B cell (primary cell): ENCODE data around the gene ZNF766. TPM values are rescaled to one million over a fixed set of nuclear protein-coding genes. Genes with fewer than 3 reads are reported as not detected.

Source experiments
- ATAC-seq: fragments of 200-7000 bp; cut with Tn5 transposase; one replicate; pipeline ENCODE4 v1.10.0; 2021; ENCODE audit warnings: low read depth, mild to moderate bottlenecking, moderate number of reproducible peaks, moderate library complexity
- CTCF ChIA-PET: fragments of 350-600 bp; sonication (Branson Sonifier 250); formaldehyde crosslinking; loops from one replicate; lab custom pipeline; 2021; ENCODE audit warnings: antibody characterized with exemption, inconsistent platforms; lab: Charles Lee
- POLR2A ChIA-PET: fragments of 350-600 bp; sonication (Branson Sonifier 250); formaldehyde crosslinking; loops from one replicate; lab custom pipeline; 2021; ENCODE audit warnings: antibody characterized with exemption; lab: Charles Lee
- DNase-seq: peaks from one replicate; pipeline ENCODE4 v3.0.0; 2013
- H2AFZ ChIP-seq: 2 replicates; pipeline ENCODE4 v1.6.1; 2012; ENCODE audit warnings: mild to moderate bottlenecking, low read depth, low read length; ENCODE audit not compliant: insufficient read depth, poor library complexity, severe bottlenecking
- H3K27ac ChIP-seq, 2 donors: 1 replicate in 1 of 2; 2 replicates in 1 of 2; pipeline ENCODE4 v1.5.1; 2012 to 2013; ENCODE audit warnings: low read length in 2 of 2, mild to moderate bottlenecking in 2 of 2, moderate library complexity in 1 of 2
- H3K27me3 ChIP-seq, 4 experiments: fragments of 200-600 bp in 1 of 4; sonication (generic) in 1 of 4; replicated peaks in 1 of 4; 1 replicate in 2 of 4; 2 replicates in 2 of 4; pipeline versions ENCODE4 v1.6.1 to v1.7.0; 2013 to 2016; ENCODE audit warnings: low read length in 3 of 4, mild to moderate bottlenecking in 2 of 4, mixed read lengths in 1 of 4, moderate library complexity in 1 of 4; ENCODE audit not compliant: insufficient read depth in 4 of 4, control insufficient read depth in 3 of 4; ENCODE audit errors: control extremely low read depth in 1 of 4
- H3K36me3 ChIP-seq, 2 experiments: replicated peaks in 1 of 2; 1 replicate in 1 of 2; 2 replicates in 1 of 2; pipeline versions ENCODE4 v1.6.1 to v1.7.1; 2013; ENCODE audit warnings: low read length in 1 of 2; ENCODE audit not compliant: insufficient read depth in 2 of 2, control insufficient read depth in 1 of 2; ENCODE audit errors: control extremely low read depth in 1 of 2, extremely low read depth in 1 of 2
- H3K4me1 ChIP-seq, 2 donors: fragments of 200-600 bp in 1 of 2; sonication (generic) in 1 of 2; 1 replicate in 1 of 2; 2 replicates in 1 of 2; pipeline versions ENCODE4 v1.5.1 to v1.6.1; 2013 to 2017; ENCODE audit warnings: low read length in 2 of 2; ENCODE audit not compliant: control insufficient read depth in 2 of 2, insufficient read depth in 2 of 2
- H3K4me2 ChIP-seq: replicated peaks from 2 replicates; pipeline ENCODE3; 2012; ENCODE audit warnings: mild to moderate bottlenecking, low read depth, low read length; ENCODE audit not compliant: poor library complexity, severe bottlenecking
- H3K4me3 ChIP-seq, 5 experiments: fragments of 200-600 bp in 1 of 5; sonication (generic) in 1 of 5; 1 replicate in 3 of 5; 2 replicates in 2 of 5; pipeline versions ENCODE4 v1.5.1 to v1.7.0; 2011 to 2016; ENCODE audit warnings: low read length in 4 of 5, mild to moderate bottlenecking in 4 of 5, low read depth in 2 of 5, control low read depth in 1 of 5, moderate library complexity in 1 of 5; ENCODE audit not compliant: insufficient read depth in 1 of 5; ENCODE audit errors: control extremely low read depth in 1 of 5, extremely low read depth in 1 of 5
- H3K79me2 ChIP-seq: fragments of 200-600 bp; sonication (generic); one replicate; pipeline ENCODE4 v1.6.0; 2016; ENCODE audit warnings: low read length; ENCODE audit not compliant: control insufficient read depth, insufficient read depth
- H3K9ac ChIP-seq: fragments of 200-600 bp; sonication (generic); 2 replicates; pipeline ENCODE4 v1.6.1; 2017; ENCODE audit warnings: mild to moderate bottlenecking, low read length, moderate library complexity
- H3K9me3 ChIP-seq, 3 donors: one replicate each; pipeline versions ENCODE4 v1.6.1 to v1.7.1; 2013; ENCODE audit warnings: low read length in 2 of 3; ENCODE audit not compliant: control insufficient read depth in 2 of 3, insufficient read depth in 1 of 3; ENCODE audit errors: control extremely low read depth in 1 of 3
- H4K20me1 ChIP-seq: 2 replicates; pipeline ENCODE4 v1.6.0; 2012; ENCODE audit warnings: mild to moderate bottlenecking, low read length; ENCODE audit not compliant: insufficient read depth, control insufficient read depth, poor library complexity, severe bottlenecking
- H3K27ac Mint-ChIP-seq: one replicate; pipeline ENCODE4 v1.8.0; 2021; ENCODE audit warnings: mixed read lengths
- H3K27me3 Mint-ChIP-seq: one replicate; pipeline ENCODE4 v1.8.0; 2021; ENCODE audit warnings: mixed read lengths
- H3K4me1 Mint-ChIP-seq: one replicate; pipeline ENCODE4 v1.8.0; 2021; ENCODE audit warnings: mixed read lengths
- H3K4me3 Mint-ChIP-seq: one replicate; pipeline ENCODE4 v1.8.0; 2021; ENCODE audit warnings: mixed read lengths
- H3K9me3 Mint-ChIP-seq: one replicate; pipeline ENCODE4 v1.8.0; 2022; ENCODE audit warnings: mixed read lengths; ENCODE audit not compliant: insufficient read depth
- EZH2 ChIP-seq: IDR thresholded peaks from 2 replicates; pipeline ENCODE4 v1.6.1; 2012; ENCODE audit warnings: borderline replicate concordance, low read depth, mild to moderate bottlenecking, moderate library complexity, low read length; ENCODE audit not compliant: insufficient read depth, poor library complexity, severe bottlenecking
- WGBS: methylation state at CpG from one replicate; pipeline ENCODE4 v1.1.5; 2013; ENCODE audit warnings: missing lambda C conversion rate; ENCODE audit not compliant: insufficient coverage; 5-methylcytosine and 5-hydroxymethylcytosine counted together
- intact Hi-C: fragments of 100-400 bp; cut with micrococcal nuclease; formaldehyde crosslinking; loops from one replicate; pipeline ENCODE4 v1.10.0; 2022
- polyA plus RNA-seq: library from polyadenylated mRNA; depleted of rRNA; stranded (reverse); fragments of >200 nt; gene quantifications from 2 replicates; pipeline ENCODE4 v1.2.3, GENCODE V29; 2012
- total RNA-seq, 2 donors: library from RNA; stranded (reverse); fragments of 120-200 nt in 1 of 2; gene quantifications; 1 replicate in 1 of 2; 2 replicates in 1 of 2; pipeline versions ENCODE4 v1.2.3 to v1.2.4, GENCODE V29; 2013 to 2022
- TF ChIP-seq, protein P1 (sequence below): fragments of 200-600 bp; IDR thresholded peaks from one replicate; pipeline ENCODE4 v1.8.0; 2022; ENCODE audit warnings: antibody characterized with exemption, mild to moderate bottlenecking

Gene ZNF766
- total and polyA plus RNA-seq, 2 donors (not counting 1 experiment from before 2014, with no cell fraction given): 9.9 to 48.3 TPM

DNA sequence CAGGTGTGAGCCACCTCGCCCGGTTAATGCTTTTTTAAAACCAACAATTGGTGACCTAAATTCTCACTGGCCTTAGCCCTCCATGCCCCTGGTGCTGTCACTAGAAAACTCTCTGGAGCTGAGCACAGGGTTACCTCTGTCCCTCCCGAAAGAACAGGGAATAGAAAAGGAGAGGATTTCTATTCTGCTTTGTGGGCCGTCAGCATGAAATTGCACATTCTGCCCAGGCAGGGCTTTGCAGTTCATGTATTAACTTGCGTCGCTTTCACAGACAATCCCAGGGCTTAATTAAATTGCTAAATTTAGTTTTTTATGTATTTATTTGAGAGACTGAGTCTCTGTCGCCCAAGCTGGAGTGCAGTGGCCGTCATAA is 27.0 kb downstream of the ZNF766 start:
- DNase-seq (no peak), ATAC-seq (no peak)
- H3K4me1 ChIP-seq: peaks cover 11 to 16% of the 10 kb centered on the region in 2 donors
- Mint-ChIP-seq H3K4me1 (peaks cover 21% of the 10 kb centered on the region), H3K27me3 (no peaks in the 10 kb centered on the region), H3K4me3 (peak overlapping the region; percentile 85), H3K9me3 (peaks cover 2% of the 10 kb centered on the region), H3K27ac (peak overlapping the region; percentile 78)
- peak overlapping the region; percentile 44 to 68 for H3K27ac ChIP-seq
- H3K79me2 ChIP-seq: peaks cover 16% of the 10 kb centered on the region
- H2AFZ ChIP-seq: peak overlapping the region; percentile 92
- no peaks in the 10 kb centered on the region for H4K20me1 ChIP-seq
- ChIA-PET POLR2A (no interaction called here), CTCF (no interaction called here)
- H3K36me3 ChIP-seq: peaks cover 6 to 16% of the 10 kb centered on the region in 2 experiments
- WGBS: 18% methylated on average over 5 of the region's 8 CpGs
- peak overlapping the region; percentile 96 for H3K4me2 ChIP-seq
- H3K27me3 ChIP-seq: no peaks in the 10 kb centered on the region
- H3K9ac ChIP-seq: peak overlapping the region; percentile 83
- intact Hi-C loops: loop anchor here (2.0 kb wide), 2 partner anchors 230 to 342 kb away; partner anchors contain the start of genes ZNF808 and ZNF83
- TF ChIP-seq EZH2: no peak
- TF ChIP-seq, protein P1, sequence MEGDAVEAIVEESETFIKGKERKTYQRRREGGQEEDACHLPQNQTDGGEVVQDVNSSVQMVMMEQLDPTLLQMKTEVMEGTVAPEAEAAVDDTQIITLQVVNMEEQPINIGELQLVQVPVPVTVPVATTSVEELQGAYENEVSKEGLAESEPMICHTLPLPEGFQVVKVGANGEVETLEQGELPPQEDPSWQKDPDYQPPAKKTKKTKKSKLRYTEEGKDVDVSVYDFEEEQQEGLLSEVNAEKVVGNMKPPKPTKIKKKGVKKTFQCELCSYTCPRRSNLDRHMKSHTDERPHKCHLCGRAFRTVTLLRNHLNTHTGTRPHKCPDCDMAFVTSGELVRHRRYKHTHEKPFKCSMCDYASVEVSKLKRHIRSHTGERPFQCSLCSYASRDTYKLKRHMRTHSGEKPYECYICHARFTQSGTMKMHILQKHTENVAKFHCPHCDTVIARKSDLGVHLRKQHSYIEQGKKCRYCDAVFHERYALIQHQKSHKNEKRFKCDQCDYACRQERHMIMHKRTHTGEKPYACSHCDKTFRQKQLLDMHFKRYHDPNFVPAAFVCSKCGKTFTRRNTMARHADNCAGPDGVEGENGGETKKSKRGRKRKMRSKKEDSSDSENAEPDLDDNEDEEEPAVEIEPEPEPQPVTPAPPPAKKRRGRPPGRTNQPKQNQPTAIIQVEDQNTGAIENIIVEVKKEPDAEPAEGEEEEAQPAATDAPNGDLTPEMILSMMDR: no peak
- H3K9me3 ChIP-seq: peaks cover 1 to 42% (median 5%) of the 10 kb centered on the region in 3 donors
- H3K4me3 ChIP-seq: peak overlapping the region; percentile 82 to 98 (median 98)

DNA sequence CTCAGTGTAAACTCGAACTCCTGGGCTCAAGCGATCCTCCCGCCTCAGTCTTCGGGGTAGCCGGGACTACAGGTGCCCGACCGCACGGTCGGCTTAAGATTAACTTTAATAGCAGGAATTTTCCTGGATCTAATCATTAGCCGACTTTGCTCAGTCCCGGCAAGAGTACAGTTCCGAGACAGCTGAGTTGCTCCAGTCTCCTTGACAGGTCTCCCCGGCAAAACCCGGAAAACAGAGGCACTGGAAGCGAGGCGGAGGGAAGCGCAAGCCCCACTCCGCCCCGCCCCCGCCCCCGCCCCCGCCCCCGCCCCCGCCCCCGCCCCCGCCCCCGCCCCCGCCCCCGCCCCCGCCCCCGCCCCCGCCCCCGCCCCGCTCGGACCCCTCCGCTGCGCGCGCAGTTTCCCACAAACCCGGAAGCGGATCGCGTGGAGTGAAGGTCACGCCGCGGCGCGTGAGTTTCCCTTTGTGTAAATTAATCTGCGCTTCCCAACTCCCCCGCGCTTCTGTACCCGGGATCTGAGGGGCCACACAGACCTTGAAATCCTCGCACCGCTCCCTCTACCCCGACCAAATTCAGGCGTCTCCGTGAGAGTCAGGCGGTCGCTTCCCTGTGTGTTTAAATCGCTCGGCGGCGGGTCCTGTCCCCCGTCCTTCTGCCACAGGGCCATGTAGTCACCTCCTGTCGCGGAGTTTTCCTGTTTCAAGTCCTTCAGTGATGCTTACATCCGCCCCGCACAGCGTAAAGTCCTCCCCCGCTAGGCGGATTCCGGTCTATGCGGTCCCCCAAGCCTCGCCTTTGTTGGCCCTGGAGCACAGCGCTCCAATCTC is 27.6 kb downstream of the ZNF766 start, which contains the start of gene ZNF480:
Gene ZNF480, plus strand, starts transcription at position 397 of the 828 bp plus-strand sequence. CDS start 3,244 bp downstream, outside the sequence.
- ATAC-seq (peak; percentile 77), DNase-seq (peak; percentile 91)
- under 1% methylated on average over 52 of the region's 75 CpGs for WGBS
- Mint-ChIP-seq H3K4me3 (peak within 1 kb of the TSS; percentile 96), H3K4me1 (peaks cover 21% of the 10 kb centered on the region), H3K27me3 (no peaks in the 10 kb centered on the region), H3K9me3 (peaks cover 5% of the 10 kb centered on the region), H3K27ac (peak within 1 kb of the TSS; percentile 98)
- Histone ChIP-seq H3K27ac (peak within 1 kb of the TSS; percentile 94 to 96), H2AFZ (peak within 1 kb of the TSS; percentile 92), H3K36me3 (peaks cover 6 to 21% of the 10 kb centered on the region in 2 experiments), H4K20me1 (no peaks in the 10 kb centered on the region), H3K4me1 (peaks cover 11 to 16% of the 10 kb centered on the region in 2 donors), H3K9ac (peak within 1 kb of the TSS; percentile 99), H3K4me3 (peak within 1 kb of the TSS; percentile 93 to 98 (median 98)), H3K79me2 (peaks cover 16% of the 10 kb centered on the region), H3K27me3 (no peaks in the 10 kb centered on the region), H3K4me2 (peak within 1 kb of the TSS; percentile 96), H3K9me3 (peaks cover 1 to 42% (median 5%) of the 10 kb centered on the region in 3 donors)
- TF ChIP-seq, protein P1: no peak
- TF ChIP-seq EZH2: no peak
- intact Hi-C loops: loop anchor here (1.0 to 2.0 kb wide), 5 partner anchors 28 to 806 kb away; partner anchors contain the start of genes ZNF160, ZNF766, ZNF808 and ZNF83
- ChIA-PET CTCF (no interaction called here), POLR2A (no interaction called here)
